DOHH2 (cell line): ENCODE measurements around the gene SLC22A15.

ENCODE experiments used
- H3F3A ChIP-seq: fragments of 200-600 bp; sonication (generic), shearing (Covaris generic); 2 replicates; pipeline ENCODE4 v1.6.0; 2016; ENCODE audit warnings: antibody characterized with exemption, mild to moderate bottlenecking; ENCODE audit not compliant: control insufficient read depth, insufficient read depth
- H3K27ac ChIP-seq: fragments of 200-600 bp; sonication (generic); 2 replicates; pipeline ENCODE4 v1.5.1; 2014; ENCODE audit warnings: low read depth, mild to moderate bottlenecking, low read length, moderate library complexity
- H3K27me3 ChIP-seq: fragments of 200-600 bp; sonication (generic); 2 replicates; pipeline ENCODE4 v1.6.1; 2014; ENCODE audit warnings: mild to moderate bottlenecking, low read length, mixed read lengths; ENCODE audit not compliant: control insufficient read depth
- H3K36me3 ChIP-seq: fragments of 200-600 bp; sonication (generic); 2 replicates; pipeline ENCODE4 v1.6.1; 2014; ENCODE audit warnings: mild to moderate bottlenecking, low read length, moderate library complexity, mixed read lengths; ENCODE audit not compliant: control insufficient read depth
- H3K4me1 ChIP-seq: fragments of 200-600 bp; sonication (generic); 2 replicates; pipeline ENCODE4 v1.6.1; 2014; ENCODE audit warnings: mild to moderate bottlenecking, low read length, mixed read lengths; ENCODE audit not compliant: control insufficient read depth
- H3K4me2 ChIP-seq: fragments of 200-600 bp; sonication (generic); 2 replicates; pipeline ENCODE4 v1.6.0; 2014; ENCODE audit warnings: mild to moderate bottlenecking, low read length, moderate library complexity
- H3K4me3 ChIP-seq: fragments of 200-600 bp; sonication (generic); 2 replicates; pipeline ENCODE4 v1.5.1; 2014; ENCODE audit warnings: mild to moderate bottlenecking, low read length, mixed read lengths
- H3K79me2 ChIP-seq: fragments of 200-600 bp; sonication (generic); 2 replicates; pipeline ENCODE4 v1.6.1; 2014; ENCODE audit warnings: mild to moderate bottlenecking, low read length, mixed read lengths; ENCODE audit not compliant: control insufficient read depth
- H3K9me2 ChIP-seq: fragments of 200-600 bp; sonication (generic); replicated peaks from 2 replicates; pipeline ENCODE4 v1.6.1; 2014; ENCODE audit warnings: mild to moderate bottlenecking, low read length, mixed read lengths; ENCODE audit not compliant: control insufficient read depth
- H3K9me3 ChIP-seq: fragments of 200-600 bp; sonication (generic); 2 replicates; pipeline ENCODE4 v1.6.1; 2014; ENCODE audit warnings: antibody characterized with exemption, low read length, mixed read lengths; ENCODE audit not compliant: control insufficient read depth, insufficient read depth
- H4K20me1 ChIP-seq: fragments of 200-600 bp; sonication (generic); 2 replicates; pipeline ENCODE4 v1.6.0; 2014; ENCODE audit warnings: low read depth, mild to moderate bottlenecking, antibody characterized with exemption, low read length, moderate library complexity; ENCODE audit not compliant: control insufficient read depth, insufficient read depth
- EZH2phosphoT487 ChIP-seq: fragments of 200-600 bp; sonication (generic); IDR thresholded peaks from 2 replicates; pipeline ENCODE4 v1.6.1; 2017; ENCODE audit warnings: borderline replicate concordance, mild to moderate bottlenecking, antibody characterized with exemption, low read length, moderate library complexity, mixed read lengths
- TF ChIP-seq, protein P1 (sequence below): fragments of 200-600 bp; sonication (generic); IDR thresholded peaks from one replicate; pipeline ENCODE4 v1.5.1; 2014; ENCODE audit warnings: antibody characterized with exemption, mild to moderate bottlenecking, low read depth, low read length; ENCODE audit not compliant: poor library complexity, severe bottlenecking

SLC22A15 gene

DNA sequence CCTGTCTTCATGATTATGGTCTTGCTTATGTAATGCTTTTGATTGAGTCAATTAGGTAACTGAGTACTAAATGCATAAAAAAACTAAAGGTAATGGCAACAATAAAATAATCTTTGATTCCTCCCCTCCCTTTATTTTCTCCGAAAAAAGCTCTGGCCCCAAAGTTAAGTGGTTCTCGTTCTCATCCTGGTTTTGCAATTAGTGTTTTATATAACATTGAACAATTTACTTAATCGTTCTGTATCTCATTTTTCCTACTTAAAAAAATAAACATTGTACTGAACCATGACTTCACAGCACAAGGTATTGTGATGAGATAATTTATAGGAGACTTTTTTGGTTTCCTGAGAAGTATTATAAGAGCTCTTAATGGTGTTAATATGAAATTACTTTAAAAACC is 11.3 kb downstream of the SLC22A15 start:
- H3K9me3 ChIP-seq = no peaks in the 10 kb centered on the region
- no peak overlapping the region for H3K4me3 ChIP-seq
- H4K20me1 ChIP-seq = no peaks in the 10 kb centered on the region
- no peaks in the 10 kb centered on the region; the same call in 1 of the 2 replicates for H3K27me3 ChIP-seq
- no peaks in the 10 kb centered on the region for H3K79me2 ChIP-seq
- H3F3A ChIP-seq = no peaks in the 10 kb centered on the region
- no peak overlapping the region for H3K27ac ChIP-seq
- no peaks in the 10 kb centered on the region for H3K9me2 ChIP-seq
- no peak overlapping the region for H3K4me2 ChIP-seq
- no peaks in the 10 kb centered on the region for H3K4me1 ChIP-seq
- no peaks in the 10 kb centered on the region for H3K36me3 ChIP-seq
- TF ChIP-seq, protein P1, sequence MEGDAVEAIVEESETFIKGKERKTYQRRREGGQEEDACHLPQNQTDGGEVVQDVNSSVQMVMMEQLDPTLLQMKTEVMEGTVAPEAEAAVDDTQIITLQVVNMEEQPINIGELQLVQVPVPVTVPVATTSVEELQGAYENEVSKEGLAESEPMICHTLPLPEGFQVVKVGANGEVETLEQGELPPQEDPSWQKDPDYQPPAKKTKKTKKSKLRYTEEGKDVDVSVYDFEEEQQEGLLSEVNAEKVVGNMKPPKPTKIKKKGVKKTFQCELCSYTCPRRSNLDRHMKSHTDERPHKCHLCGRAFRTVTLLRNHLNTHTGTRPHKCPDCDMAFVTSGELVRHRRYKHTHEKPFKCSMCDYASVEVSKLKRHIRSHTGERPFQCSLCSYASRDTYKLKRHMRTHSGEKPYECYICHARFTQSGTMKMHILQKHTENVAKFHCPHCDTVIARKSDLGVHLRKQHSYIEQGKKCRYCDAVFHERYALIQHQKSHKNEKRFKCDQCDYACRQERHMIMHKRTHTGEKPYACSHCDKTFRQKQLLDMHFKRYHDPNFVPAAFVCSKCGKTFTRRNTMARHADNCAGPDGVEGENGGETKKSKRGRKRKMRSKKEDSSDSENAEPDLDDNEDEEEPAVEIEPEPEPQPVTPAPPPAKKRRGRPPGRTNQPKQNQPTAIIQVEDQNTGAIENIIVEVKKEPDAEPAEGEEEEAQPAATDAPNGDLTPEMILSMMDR = no peak
- TF ChIP-seq EZH2phosphoT487 = no peak

DNA sequence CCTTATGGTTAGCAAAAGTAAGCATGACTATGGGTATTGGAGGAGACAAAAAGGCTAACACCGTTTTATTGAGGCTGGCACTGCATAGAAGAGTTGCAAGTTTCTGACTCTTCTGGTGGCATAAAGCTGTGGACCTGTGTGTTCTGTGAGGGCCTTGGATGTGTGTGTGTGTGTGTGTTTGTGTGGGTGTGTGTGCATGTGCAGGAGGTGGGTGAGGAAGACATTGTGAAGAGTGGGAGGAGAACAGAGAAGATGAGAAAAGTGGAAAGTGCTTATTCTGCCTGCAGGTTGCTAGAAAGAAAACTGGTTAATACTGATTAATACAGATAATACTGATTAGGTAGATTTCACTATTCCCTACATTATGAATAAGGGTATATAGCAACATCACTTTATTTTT is 12.6 kb downstream of the SLC22A15 start:
- Histone ChIP-seq H3K4me2 (no peak overlapping the region), H3K9me3 (no peaks in the 10 kb centered on the region), H3K27ac (no peak overlapping the region), H3K4me1 (no peaks in the 10 kb centered on the region), H3K4me3 (no peak overlapping the region), H3F3A (no peaks in the 10 kb centered on the region), H3K79me2 (no peaks in the 10 kb centered on the region), H4K20me1 (no peaks in the 10 kb centered on the region), H3K27me3 (no peaks in the 10 kb centered on the region; the same call in 1 of the 2 replicates), H3K36me3 (no peaks in the 10 kb centered on the region), H3K9me2 (no peaks in the 10 kb centered on the region)
- no peak for TF ChIP-seq EZH2phosphoT487
- TF ChIP-seq, protein P1 = no peak

DNA sequence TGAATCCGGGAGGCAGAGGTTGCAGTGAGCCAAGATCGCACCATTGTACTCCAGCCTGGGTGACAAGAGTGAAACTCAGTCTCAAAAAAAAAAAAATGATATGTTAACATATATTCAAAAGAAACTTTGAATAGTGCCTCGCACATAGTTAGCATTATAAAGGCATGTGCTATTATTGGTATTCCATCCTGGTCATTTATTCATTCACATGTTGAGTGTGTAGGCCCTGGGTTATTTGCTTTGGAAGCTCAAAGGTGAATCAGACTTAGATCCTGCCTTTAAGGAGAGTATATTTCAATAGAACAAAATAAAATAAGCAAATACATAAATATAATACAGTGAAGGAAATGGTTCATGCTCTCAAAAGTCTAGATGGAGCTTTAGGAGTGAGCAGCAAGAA is 13.4 kb downstream of the SLC22A15 start:
- no peaks in the 10 kb centered on the region for H3K4me1 ChIP-seq
- no peak overlapping the region for H3K4me2 ChIP-seq
- H3F3A ChIP-seq = no peaks in the 10 kb centered on the region
- H3K9me3 ChIP-seq = no peaks in the 10 kb centered on the region
- no peaks in the 10 kb centered on the region for H3K36me3 ChIP-seq
- no peak overlapping the region for H3K4me3 ChIP-seq
- no peaks in the 10 kb centered on the region; the same call in 1 of the 2 replicates for H3K27me3 ChIP-seq
- no peaks in the 10 kb centered on the region for H3K9me2 ChIP-seq
- TF ChIP-seq, protein P1 = no peak
- no peak for TF ChIP-seq EZH2phosphoT487
- no peaks in the 10 kb centered on the region for H4K20me1 ChIP-seq
- no peaks in the 10 kb centered on the region for H3K79me2 ChIP-seq
- H3K27ac ChIP-seq = no peak overlapping the region
